ENCODE results near the gene TCERG1L.
"Not testable (repeated sequence)": the region's sequence is repeated elsewhere in the genome, so short reads cannot be mapped to it uniquely, and the experiment has no call there.

The TCERG1L gene

GRCh38 chr10:131311661-131312477, at the start of gene TCERG1L:
Gene TCERG1L (minus strand): TSS chr10:131311721. CDS start chr10:131311635, 86 bp downstream.
- DNase-seq, result peak; percentile 89

- no peak for DNase-seq
Observed at GRCh38 chr10:131358741-131359442, 47.4 kb upstream of the TCERG1L start.

- DNase-seq, result no peak
Observed at GRCh38 chr10:131356442-131356841, 44.9 kb upstream of the TCERG1L start.

- DNase-seq, result peak; percentile 66
Observed at GRCh38 chr10:131355881-131356280, 44.4 kb upstream of the TCERG1L start.

- DNase-seq, result peak; percentile 43
Observed at GRCh38 chr10:131355056-131355455, 43.5 kb upstream of the TCERG1L start.

- DNase-seq, result peak; percentile 57
Observed at GRCh38 chr10:131354380-131354779, 42.9 kb upstream of the TCERG1L start.

GRCh38 chr10:131352765-131353290, 41.3 kb upstream of the TCERG1L start:
- no peak for DNase-seq

GRCh38 chr10:131350660-131351059, 39.1 kb upstream of the TCERG1L start:
- DNase-seq, result no peak

- no peak for DNase-seq
Observed at GRCh38 chr10:131350245-131350644, 38.7 kb upstream of the TCERG1L start.

- no peak for DNase-seq
Observed at GRCh38 chr10:131346456-131346855, 34.9 kb upstream of the TCERG1L start.

GRCh38 chr10:131345691-131346090, 34.2 kb upstream of the TCERG1L start:
- DNase-seq, result no peak

GRCh38 chr10:131344747-131345146, 33.2 kb upstream of the TCERG1L start:
- no peak for DNase-seq

- no peak for DNase-seq
Observed at GRCh38 chr10:131337741-131338140, 26.2 kb upstream of the TCERG1L start.

- DNase-seq, result no peak
Observed at GRCh38 chr10:131332821-131333220, 21.3 kb upstream of the TCERG1L start.

- no peak for DNase-seq
Observed at GRCh38 chr10:131323880-131324279, 12.4 kb upstream of the TCERG1L start.

GRCh38 chr10:131323025-131323424, 11.5 kb upstream of the TCERG1L start:
- no peak for DNase-seq

- DNase-seq, result not testable (repeated sequence)
Observed at GRCh38 chr10:131322575-131322974, 11.1 kb upstream of the TCERG1L start.

- peak; percentile 60 for DNase-seq
Observed at GRCh38 chr10:131320860-131321604, 9.5 kb upstream of the TCERG1L start.

- DNase-seq, result no peak
Observed at GRCh38 chr10:131318814-131319213, 7.3 kb upstream of the TCERG1L start.

GRCh38 chr10:131318291-131318690, 6.8 kb upstream of the TCERG1L start:
- DNase-seq, result no peak

- DNase-seq, result no peak
Observed at GRCh38 chr10:131316321-131317075, 5.0 kb upstream of the TCERG1L start.

GRCh38 chr10:131315344-131315743, 3.8 kb upstream of the TCERG1L start:
- DNase-seq, result peak; percentile 41
